IMR-90 (cell line): ENCODE data around the gene NACC1.

ENCODE experiments used
- CHD1 ChIP-seq: IDR thresholded peaks from 2 replicates; pipeline ENCODE4 v1.6.1; 2012; ENCODE audit warnings: low read depth, low read length, improper control_type of control experiment
- CTCF ChIP-seq: conservative IDR thresholded peaks from 2 replicates; pipeline ENCODE4 v1.5.1; 2012; ENCODE audit warnings: mild to moderate bottlenecking, low read depth, low read length, improper control_type of control experiment
- MAZ ChIP-seq: IDR thresholded peaks from 2 replicates; pipeline ENCODE4 v1.6.1; 2012; ENCODE audit warnings: low read depth, mild to moderate bottlenecking, low read length, improper control_type of control experiment, moderate library complexity, borderline replicate concordance
- MXI1 ChIP-seq: IDR thresholded peaks from 2 replicates; pipeline ENCODE4 v1.6.1; 2012; ENCODE audit warnings: low read depth, mild to moderate bottlenecking, low read length, moderate library complexity, borderline replicate concordance
- POLR2A ChIP-seq: IDR thresholded peaks from 2 replicates; pipeline ENCODE4 v1.6.1; 2012; ENCODE audit warnings: mild to moderate bottlenecking, low read depth, low read length
- RFX5 ChIP-seq: IDR thresholded peaks from 2 replicates; pipeline ENCODE4 v1.8.0; 2012; ENCODE audit warnings: low read depth, mild to moderate bottlenecking, low read length, moderate library complexity
- USF2 ChIP-seq: fragments of 150-350 bp; IDR thresholded peaks from 2 replicates; pipeline ENCODE4 v1.6.1; 2017; ENCODE audit warnings: mild to moderate bottlenecking, antibody characterized with exemption, low read length, low read depth

GRCh38 chr19:13087795-13088537, 30.1 kb upstream of the NACC1 start:
- TF ChIP-seq CTCF (no peak), MXI1 (no peak), CHD1 (no peak), MAZ (no peak), POLR2A (no peak), USF2 (no peak), RFX5 (no peak)
